ENCODE results near the gene XRCC2.
"Not testable (repeated sequence)": the region's sequence is repeated elsewhere in the genome, so short reads cannot be mapped to it uniquely, and the experiment has no call there.

Gene XRCC2

DNA sequence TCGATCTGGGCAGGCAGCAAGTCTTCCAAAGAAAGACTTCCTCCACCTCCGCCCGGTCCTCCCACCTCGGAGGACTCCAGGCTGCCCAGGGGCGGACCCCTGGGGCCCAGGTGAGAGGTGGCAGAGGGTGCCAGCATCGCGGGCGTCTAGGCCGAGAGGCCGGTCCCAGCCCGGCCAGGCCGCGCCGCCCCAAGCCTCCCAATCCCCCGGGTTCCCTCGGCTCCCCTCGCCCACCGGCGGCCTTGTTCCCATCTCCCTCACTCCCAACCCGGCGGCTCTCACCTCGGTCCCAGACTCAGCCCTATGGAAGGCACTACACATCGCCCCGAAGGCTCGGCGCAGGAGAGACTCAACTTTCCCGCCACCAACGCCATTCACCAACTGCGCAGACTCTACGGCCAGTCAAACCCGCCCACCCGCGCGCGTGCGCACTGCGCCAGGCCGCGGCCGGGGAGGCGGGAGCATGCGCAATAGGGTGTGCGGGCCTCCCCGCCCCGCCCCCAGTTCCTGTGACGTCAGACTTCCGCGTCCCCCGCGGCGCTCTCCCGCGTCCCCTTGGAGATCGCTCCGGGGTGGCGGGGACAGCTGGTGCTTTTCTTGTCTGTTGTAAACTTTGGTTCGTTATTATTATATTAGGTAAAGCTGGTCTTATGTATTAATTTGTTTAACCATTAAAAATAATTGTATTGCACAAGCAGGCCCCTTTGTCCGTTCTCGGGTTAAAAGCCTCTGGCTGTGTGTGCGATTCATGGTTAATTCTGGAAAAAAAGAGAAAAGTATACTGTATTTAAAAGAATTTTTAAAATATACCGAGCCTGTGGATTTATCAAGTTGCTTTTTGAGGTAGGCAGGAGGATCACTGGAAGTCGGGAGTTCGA, at the start of gene XRCC2:
XRCC2 (minus strand) TSS at position 383 of the 878 bp plus-strand sequence; CDS start at position 321, 62 bp downstream.
- DNase-seq (ENCODE audit: low read depth) = peak; percentile 75

DNA sequence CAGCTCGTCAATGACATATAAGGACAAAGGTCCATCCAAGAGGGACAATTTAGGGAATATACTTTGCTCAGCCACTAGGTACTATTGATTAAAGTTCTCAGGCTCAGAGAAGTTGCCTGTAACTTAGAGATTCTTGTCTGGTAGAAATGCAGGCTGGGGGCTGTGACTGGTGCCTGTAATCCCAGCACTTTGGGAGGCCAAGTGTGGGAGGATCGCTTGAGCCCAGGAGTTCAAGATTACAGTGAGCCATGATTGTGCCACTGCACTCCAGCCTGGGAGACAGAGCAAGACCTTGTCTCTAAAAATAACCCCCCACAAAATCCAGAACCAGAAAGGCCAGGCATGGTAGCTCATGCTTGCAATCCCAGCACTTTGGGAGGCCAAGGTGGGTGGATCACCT, 47.4 kb upstream of the XRCC2 start:
- no peak for DNase-seq (ENCODE audit: low read depth)

DNA sequence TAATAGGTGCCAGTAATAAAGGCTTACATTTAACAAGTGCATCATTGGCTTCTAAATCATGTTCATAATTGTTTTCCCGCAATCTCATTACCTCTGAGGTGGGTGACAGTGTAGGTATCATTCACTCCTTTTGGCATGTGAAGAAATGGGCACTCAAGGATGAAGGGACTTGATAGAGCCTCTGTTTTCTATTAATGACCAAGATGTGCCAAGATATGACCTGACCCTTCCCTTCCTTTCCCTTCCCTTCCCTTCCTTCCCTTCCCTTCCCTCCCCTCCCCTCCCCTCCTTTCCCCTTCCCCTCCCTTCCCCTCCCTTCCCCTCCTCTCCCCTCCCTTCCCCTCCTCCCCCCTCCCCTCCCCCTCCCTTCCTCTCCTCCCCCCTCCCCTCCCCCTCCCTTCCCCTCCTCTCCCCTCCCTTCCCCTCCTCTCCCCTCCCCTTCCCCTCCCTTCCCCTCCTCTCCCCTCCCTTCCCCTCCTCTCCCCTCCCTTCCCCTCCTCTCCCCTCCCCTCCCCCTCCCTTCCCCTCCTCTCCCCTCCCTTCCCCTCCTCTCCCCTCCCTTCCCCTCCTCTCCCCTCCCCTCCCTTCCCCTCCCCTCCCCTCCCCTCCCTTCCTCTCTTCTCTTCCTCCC, 36.6 kb upstream of the XRCC2 start:
- DNase-seq (ENCODE audit: low read depth) = not testable (repeated sequence)

DNA sequence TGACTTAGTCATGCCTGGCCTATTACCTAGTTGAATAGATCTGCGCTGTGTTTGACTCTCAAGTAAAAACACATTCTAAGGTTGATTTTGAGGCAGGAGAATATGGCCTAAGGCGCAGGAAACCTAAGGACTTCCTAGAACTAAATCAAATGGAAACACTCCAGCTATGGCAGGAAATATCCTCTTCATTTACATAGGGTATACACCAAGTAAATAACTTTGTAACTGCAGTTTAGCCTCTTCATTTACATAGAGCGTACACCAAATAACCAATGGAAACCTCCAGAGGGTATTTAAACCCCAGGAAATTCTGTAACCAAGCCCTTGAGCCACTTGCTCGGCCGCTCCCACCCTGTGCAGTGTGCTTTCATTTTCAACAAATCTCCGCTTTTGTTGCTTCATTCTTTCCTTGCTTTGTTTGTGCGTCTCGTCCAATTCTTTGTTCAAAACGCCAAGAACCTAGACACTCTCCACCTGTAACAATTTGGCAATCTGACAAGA, 35.6 kb upstream of the XRCC2 start:
- no peak for DNase-seq (ENCODE audit: low read depth)

DNA sequence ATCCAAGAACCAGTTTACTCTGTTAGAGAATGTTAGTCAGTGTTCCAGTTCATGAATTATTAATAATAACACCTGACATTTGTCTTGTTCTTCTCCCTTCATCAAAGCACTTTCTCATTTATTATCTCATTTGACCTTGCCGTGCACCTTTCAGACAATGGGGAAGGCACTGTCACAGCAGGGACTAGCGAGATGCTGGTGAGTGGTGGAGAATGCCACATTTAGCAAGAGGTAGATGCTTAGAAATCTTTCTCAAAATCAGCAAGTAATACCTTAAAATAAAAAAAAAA, 34.2 kb upstream of the XRCC2 start:
- no peak for DNase-seq (ENCODE audit: low read depth)

DNA sequence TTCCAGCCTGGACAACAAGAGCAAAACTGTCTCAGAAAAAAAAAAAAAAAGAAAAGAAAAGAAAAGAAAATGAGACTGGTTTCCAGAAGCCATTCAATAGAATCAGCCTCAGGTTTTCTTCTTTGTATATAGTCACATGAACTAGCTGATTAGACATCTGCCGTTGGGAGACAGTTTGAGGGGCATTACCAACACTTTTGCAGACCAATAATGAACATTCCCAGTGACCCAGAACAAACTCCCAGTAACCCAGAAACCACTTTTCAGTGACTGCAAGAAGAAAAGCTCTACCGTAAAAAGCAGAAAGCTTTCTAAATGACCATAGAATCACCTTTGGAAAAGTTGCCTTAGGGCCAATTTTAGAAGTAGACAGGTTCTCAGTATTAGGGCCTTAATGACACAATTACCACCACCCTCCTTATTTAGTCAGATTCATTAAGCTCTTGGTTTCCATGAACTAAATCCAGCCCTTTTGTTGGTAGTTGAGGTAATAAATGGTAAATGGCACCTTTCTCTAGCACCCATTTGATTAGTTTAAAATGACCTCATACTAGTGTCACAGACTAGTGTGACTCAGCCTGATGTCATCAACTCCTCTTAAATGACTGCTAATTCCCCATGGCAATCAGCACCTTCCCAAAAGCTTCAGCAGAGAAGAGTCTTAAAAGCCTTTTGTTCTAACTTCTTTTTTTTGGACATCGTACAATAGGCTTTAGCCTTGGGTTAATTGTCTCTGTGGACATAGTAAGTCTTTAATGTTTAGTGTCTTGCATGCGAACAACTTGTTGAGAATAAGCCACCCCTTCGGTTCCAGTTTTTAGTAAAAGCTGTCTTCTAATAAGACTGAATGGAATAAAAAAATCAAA, 33.6 kb upstream of the XRCC2 start:
- no peak for DNase-seq (ENCODE audit: low read depth)

DNA sequence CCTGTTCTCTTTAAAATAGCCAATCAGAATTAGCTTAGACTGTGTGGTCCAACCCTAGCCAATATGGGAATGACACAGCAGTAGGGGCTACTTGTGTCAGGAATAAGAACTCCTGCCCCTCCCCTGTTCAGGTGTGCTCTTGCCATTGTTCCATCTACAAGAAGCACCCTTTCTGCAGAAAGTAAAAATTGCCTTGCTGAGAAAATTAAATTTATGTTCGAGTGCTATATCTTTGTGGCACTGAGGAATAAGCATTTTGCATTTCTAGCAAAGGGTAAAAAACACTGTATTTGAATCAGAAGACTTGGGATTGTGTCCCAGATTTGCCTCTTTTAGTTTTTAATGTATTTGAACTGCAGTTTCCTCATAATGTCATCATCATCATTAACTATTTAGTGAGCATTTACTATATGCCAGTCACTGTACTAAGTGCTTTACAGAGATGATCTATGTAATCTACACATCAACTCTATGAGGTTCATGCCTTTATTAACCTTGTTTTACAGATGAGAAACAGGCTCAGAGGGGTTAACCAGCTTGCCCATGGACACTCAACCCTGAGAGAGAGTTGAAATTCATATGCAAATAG, 28.9 kb upstream of the XRCC2 start:
- DNase-seq (ENCODE audit: low read depth) = no peak

DNA sequence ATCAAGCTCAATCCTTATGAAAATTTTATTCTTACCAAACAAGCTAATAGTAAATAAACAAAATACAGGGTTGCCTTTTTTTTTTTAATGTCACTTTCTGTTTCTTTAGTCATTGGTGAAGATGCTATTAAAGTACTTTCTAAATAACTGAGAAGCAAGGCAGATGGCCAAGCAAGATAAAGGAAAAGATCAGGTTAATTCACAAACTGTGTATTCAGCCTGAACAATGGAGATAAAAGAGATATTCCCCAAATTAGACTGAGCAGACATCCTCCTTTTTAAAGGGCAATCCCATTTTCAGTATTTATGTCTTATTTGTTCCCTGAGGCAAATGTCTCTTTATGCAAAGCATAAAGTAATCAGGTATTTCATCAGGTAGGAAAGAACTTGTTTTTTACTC, 23.1 kb upstream of the XRCC2 start:
- DNase-seq (ENCODE audit: low read depth) = no peak

DNA sequence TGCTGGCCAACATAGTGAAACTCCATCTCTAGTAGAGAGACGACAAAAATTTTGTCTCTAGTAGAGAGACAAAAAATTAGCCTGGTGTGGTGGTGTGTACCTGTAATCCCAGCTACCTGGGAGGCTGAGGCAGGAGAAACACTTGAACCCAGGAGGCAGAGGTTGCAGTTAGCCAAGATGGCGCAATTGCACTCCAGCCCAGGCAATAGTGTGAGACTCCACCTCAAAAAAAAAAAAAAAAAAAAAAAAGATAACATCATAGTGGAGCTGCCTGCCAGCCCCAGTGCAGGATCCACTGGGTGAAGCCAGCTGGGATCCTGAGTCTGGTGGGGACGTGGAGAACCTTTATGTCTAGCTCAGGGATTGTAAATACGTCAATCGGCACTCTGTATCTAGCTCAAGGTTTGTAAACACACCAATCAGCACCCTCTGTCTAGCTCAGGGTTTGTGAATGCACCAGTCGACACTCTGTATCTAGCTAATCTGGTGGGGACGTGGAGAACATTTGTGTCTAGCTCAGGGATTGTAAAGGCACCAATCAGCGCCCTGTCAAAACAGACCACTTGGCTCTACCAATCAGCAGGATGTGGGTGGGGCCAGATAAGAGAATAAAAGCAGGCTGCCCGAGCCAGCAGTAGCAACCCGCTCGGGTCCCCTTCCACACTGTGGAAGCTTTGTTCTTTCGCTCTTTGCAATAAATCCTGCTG, 21.5 kb upstream of the XRCC2 start:
- DNase-seq (ENCODE audit: low read depth) = not testable (repeated sequence)

DNA sequence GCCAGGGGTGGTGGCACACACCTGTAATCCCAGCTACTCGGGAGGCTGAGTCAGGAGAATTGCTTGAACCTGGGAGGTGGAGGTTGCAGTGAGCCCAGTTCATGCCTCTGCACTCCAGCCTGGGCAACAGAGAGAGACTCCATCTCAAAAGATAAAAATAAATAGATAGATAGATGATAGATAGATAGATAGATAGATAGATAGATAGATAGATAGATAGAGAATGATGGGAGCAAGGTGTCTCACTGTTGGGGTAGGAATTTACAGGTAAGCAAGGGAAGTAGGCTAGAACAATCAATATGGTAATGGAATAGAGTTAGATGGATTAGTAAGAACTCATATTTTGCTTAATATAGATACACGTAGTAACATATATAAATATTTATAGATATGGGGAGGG, 16.3 kb upstream of the XRCC2 start:
- DNase-seq (ENCODE audit: low read depth) = not testable (repeated sequence)

DNA sequence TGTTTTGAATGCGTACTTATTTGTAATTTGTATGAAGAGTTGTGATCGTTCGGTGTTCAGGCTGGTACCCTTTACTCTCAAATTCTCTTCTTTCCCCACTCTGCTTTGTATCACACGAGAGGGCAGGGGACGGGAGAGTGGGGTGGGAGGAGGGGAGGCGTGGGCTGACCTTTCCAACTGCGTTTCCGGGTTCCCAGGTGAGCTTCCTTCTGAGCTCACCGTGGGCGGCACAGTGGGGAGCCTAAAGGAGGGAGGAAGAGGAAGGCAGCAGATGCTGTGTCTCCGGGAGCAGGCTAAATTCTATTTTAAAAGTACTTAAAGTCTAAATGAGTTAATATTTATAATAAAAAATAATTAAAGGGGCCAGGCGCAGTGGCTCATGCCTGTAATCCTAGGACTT, 7.4 kb upstream of the XRCC2 start:
- no peak for DNase-seq (ENCODE audit: low read depth)

DNA sequence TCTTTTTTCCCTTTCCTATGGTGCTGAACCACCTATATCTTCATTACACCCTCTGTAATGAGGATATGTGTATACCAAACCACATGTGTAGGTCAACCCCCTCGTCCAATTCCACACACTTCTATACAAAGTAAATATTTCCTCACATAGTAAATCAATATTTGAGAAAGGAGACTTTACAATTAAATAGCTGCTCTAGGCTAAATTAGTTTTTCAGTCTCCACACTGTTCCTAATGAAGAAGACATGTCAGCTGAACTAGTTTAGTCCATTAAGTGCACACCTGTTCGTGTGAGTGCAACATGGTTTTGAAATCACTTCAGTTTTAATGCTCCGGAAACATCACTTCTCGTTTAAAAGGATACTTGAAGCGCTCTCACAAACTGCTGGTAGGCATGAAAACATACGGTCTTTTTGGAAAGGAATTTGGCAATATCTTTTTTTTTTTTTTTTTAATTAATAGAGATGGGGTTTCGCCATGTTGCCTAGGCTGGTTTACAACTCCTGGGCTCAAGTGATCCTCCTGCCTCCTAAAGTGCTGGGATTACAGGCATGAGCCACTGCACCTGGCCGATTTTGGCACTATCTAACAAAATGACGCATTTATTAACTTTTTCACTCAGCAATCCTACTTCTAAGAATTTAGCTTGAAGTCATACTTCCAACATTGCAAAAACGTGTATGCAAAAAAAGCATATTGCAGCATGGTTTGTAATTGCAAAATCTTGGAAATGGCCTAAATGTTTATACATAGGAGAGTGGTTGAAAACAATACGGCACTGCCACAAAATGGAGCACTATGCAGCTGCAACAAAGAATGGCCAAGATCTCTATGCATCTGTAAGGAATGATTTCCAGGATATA, 2.1 kb upstream of the XRCC2 start:
- no peak for DNase-seq (ENCODE audit: low read depth)

DNA sequence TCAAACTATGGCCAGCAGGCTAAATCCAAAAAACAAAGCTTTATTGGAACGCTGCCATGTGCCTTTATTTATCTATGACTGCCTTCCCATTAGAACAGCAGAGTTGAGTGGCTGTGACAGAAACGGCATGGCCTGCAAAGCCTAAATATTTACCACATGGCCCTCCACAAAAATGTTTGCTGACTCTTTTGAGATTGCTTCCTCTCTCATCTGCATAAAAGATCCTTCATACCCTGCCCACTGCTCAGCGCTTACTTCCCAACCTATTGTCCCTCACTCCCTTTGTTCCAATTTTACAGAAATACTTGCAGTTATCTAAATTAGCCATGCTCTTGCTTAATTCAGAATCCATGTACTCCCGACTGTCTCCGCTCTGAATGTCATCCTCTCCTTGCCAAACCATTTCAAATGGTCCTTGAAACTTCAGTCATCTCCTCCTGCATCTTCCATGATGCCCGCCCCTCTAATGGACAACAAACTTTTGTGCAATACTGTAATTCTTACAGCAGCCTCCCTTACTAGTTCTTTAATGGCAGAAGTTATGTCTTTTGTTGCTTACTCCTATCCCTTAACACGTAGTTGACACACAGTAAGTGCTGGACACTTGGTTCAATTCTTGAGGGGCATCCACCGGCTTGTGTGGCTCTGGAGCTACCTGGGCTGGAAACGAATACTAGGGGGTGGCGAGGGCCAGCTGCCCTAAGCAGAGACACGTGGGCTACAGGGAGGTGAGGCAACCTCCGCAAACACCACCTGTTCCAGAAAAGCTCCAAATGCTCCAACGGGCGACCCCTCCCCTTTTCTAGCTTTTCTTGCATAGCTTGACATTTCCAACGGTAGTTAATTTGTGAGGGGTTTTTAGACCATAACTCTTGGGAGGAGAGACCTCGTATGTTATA, 832 bp downstream of the XRCC2 start:
- peak; percentile 15 for DNase-seq (ENCODE audit: low read depth)

DNA sequence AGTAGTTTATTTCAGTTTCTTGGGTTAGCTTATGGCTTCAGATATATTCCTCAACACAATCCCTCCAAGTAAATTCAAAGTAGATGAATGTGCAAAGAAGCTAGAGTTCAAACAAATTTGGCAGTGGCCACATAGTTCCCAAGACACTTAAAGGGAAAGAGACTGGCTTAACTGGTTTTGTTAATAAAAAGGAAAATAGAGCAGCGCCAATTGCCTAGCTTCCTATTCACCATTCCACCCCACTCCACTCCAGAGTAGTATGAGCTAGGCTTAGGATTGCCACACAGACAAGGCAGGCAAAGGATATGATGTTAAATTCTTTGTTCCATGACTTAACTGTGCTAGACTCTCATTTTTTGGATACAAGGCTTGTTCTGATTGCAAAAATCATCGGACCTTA, 2.0 kb downstream of the XRCC2 start:
- DNase-seq (ENCODE audit: low read depth) = no peak

DNA sequence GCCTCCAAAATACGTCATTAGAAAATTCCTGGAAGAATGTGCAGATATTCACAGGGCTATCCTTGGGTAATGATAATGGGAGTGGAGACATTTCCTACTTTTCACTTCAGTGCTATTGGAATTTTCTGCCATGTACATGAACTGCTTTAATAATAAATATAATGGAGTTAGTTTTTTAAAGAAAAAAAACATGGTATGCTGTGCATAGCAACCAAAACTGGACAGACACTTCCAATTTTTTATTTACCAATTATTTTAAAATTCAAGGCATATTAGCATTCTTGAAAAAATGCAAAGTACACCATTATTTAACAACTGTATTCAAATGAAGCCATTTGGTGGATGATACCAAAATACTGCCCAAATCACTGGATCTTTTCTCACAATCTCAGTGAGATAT, 3.3 kb downstream of the XRCC2 start:
- DNase-seq (ENCODE audit: low read depth) = no peak

DNA sequence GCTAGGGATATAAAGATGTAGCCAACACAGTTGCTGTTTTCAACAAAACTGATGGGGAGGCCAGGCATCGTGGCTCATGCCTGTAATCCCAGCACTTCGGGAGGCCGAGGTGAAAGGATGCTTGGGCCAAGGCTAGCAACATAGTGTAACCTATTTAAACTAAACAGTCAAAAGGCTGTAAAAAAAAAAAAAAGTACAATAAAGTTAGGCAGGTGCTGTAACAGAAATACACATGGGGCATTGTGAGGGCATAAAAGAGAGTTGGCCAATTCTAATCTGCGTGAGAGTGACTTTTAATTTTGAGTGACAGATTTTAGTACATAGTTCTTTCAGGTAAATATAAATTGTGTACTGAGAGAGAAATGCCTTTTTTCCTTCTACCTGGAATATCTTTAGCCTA, 6.2 kb downstream of the XRCC2 start:
- DNase-seq (ENCODE audit: low read depth) = no peak

DNA sequence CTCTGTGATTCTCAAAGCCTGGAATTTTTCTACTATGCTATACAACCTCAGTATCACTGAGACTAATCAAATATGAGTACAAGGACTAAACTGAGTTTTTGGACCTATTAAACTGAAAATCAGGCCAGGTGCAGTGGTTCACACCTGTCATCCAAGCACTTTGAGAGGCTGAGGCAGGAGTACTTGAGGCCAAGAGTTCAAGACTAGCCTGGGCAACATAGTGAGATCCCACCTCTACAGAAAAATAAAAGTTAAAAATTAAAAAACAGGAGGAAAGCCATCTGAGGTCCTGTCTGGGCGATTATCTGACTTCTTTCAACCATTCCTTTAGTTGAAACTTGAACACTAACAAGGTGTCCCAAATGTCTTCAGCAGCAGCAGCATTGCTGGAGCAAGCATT, 7.0 kb downstream of the XRCC2 start:
- no peak for DNase-seq (ENCODE audit: low read depth)

DNA sequence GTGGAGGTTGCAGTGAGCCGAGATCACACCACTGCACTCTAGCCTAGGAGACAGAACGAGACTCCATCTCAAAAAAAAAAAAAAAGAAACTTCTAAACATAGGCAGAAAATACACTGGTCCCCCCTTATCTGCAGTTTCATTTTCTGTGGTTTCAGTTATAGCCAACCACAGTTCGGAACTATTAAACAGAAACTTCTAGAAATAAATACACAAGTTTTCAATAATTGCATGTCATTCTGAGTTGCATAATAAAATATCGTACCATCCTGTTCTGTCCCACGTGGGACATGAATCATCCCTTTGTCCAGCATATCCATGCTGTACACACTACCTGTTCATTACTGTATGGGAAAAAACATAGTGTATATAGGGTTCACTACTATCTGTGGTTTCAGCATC, 8.0 kb downstream of the XRCC2 start:
- peak; percentile 46 for DNase-seq (ENCODE audit: low read depth)

DNA sequence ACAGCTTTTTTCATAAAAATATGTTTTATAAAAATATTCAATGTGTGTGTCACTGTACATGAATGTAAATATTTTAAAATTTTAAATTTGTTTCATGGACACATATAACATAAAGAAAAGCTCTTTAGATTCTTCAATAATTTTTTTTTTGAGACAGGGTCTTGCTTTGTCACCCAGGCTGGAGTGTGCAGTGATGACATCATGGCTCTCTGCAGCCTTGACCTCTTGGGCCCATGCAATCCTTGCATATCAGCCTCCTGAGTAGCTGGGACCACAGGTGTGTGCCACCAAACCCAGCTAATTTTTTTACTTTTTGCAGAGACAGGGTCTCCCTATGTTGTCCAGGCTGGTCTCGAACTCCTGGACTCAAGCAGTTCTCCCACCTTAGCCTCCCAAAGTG, 9.9 kb downstream of the XRCC2 start:
- no peak for DNase-seq (ENCODE audit: low read depth)

DNA sequence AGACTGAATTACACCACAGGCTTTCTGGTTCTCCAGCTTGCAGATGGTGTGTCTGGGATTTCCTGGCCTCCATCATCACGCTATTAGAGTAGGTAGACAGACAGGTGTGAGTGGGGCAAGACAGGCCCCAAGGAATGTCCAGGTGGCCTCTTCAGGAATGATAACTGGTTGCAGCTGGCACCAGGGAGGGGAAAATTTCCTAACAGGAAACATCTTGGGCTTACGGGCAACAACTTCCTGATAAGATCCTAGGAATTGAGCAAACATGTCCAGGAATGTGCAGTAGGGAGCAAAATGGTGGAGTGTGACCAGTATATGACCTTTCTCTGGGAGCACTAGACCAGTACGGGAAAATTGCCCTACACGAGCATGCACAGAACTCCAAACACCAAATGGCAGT, 11.3 kb downstream of the XRCC2 start:
- peak; percentile 84 for DNase-seq (ENCODE audit: low read depth)

Measured in amniotic epithelial cell (primary cell).